Stimulated activated CD4-positive, alpha-beta T cell treated with anti-CD3 and anti-CD28 coated beads, TNF-alpha, amount 100 ng/mL, for 1 hour (primary cell): Measurements from ENCODE around the gene TBX19.

Source experiments
- DNase-seq, 3 donors: peaks; one replicate each; pipeline ENCODE4 v3.0.0-alpha.2; 2020; ENCODE audit warnings: low read depth in 3 of 3, low spot score in 1 of 3

The TBX19 gene

GRCh38 chr1:168281603-168282325, 1.1 kb downstream of the TBX19 start:
- DNase-seq, result no peak

GRCh38 chr1:168285521-168285790, 4.8 kb downstream of the TBX19 start:
- no peak for DNase-seq

- DNase-seq, result no peak
These were observed 5.6 kb downstream of the TBX19 start for GRCh38 chr1:168285971-168286927.

GRCh38 chr1:168287237-168287664, 6.6 kb downstream of the TBX19 start:
- no peak for DNase-seq

GRCh38 chr1:168288311-168289052, 7.8 kb downstream of the TBX19 start:
- no peak for DNase-seq

- no peak for DNase-seq
These were observed 10.7 kb downstream of the TBX19 start for GRCh38 chr1:168291222-168291837.

GRCh38 chr1:168293356-168293755, 12.7 kb downstream of the TBX19 start:
- no peak for DNase-seq

GRCh38 chr1:168295411-168296114, 14.9 kb downstream of the TBX19 start:
- no peak for DNase-seq

- no peak for DNase-seq
These were observed 16.5 kb downstream of the TBX19 start for GRCh38 chr1:168297019-168297730.

- DNase-seq, result no peak
These were observed 17.8 kb downstream of the TBX19 start for GRCh38 chr1:168298446-168298845.

GRCh38 chr1:168300626-168301025, 19.9 kb downstream of the TBX19 start:
- DNase-seq, result no peak

- DNase-seq, result no peak
These were observed 21.1 kb downstream of the TBX19 start for GRCh38 chr1:168301664-168302320.

GRCh38 chr1:168303716-168304540, 23.3 kb downstream of the TBX19 start:
- no peak for DNase-seq

- no peak for DNase-seq
These were observed 24.2 kb downstream of the TBX19 start for GRCh38 chr1:168304865-168305264.

- no peak for DNase-seq
These were observed 32.3 kb downstream of the TBX19 start for GRCh38 chr1:168312718-168313604.

- DNase-seq, result no peak
These were observed 35.5 kb downstream of the TBX19 start for GRCh38 chr1:168316142-168316541.

- DNase-seq, result no peak
These were observed 36.6 kb downstream of the TBX19 start for GRCh38 chr1:168317309-168317708.

GRCh38 chr1:168319691-168320090, 39.0 kb downstream of the TBX19 start:
- DNase-seq, result no peak
